Right renal cortex interstitium (tissue), 3 donors: Measurements from ENCODE around the gene TMTC1. TPM values are rescaled to one million over a fixed set of nuclear protein-coding genes. Genes with fewer than 3 reads are reported as not detected.
A peak's percentile ranks its signal among the peaks of the same experiment; 100 is the strongest.

ENCODE experiments used
- DNase-seq, 3 donors: peaks; one replicate each; pipeline ENCODE4 v3.0.0-alpha.2; 2013; ENCODE audit warnings: low read depth in 3 of 3, low spot score in 2 of 3
- polyA plus RNA-seq, 3 donors: library from polyadenylated mRNA; unstranded; fragments of 120-200 nt; gene quantifications; one replicate each; pipeline ENCODE4 v1.2.1, GENCODE V29; 2013; ENCODE audit not compliant: insufficient read length in 3 of 3

TMTC1 gene
- polyA plus RNA-seq, 3 donors, result 27.1 to 34.1 (median 28.6) TPM

DNA sequence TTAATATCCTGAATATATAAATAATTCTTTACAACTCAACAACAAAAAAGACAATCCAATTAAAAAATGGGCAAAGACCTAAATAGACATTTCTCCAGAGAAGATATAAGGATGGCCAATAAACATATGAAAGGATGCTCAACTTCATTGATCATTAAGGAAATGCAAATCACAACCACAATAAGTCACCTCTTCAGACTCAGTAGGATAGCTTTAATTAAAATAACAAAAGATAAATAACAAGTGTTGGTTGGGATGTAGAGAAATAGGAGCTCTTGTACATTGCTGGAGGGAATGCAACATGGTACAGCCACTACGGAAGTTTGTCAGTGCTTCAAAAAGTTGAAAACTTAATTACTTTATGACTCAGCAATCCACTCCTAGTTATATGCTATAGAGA lies 156.5 kb downstream of the TMTC1 start:
- no peak for DNase-seq

- no peak for DNase-seq
Observed at GRCh38 chr12:29625359-29625953, 158.3 kb downstream of the TMTC1 start.

GRCh38 chr12:29622251-29622650 lies 161.5 kb downstream of the TMTC1 start:
- DNase-seq, result no peak

GRCh38 chr12:29620030-29620429 lies 163.7 kb downstream of the TMTC1 start:
- DNase-seq, result no peak

GRCh38 chr12:29617407-29617803 lies 166.3 kb downstream of the TMTC1 start:
- DNase-seq, result no peak

- no peak for DNase-seq
Observed at GRCh38 chr12:29616664-29617406, 166.9 kb downstream of the TMTC1 start.

DNA sequence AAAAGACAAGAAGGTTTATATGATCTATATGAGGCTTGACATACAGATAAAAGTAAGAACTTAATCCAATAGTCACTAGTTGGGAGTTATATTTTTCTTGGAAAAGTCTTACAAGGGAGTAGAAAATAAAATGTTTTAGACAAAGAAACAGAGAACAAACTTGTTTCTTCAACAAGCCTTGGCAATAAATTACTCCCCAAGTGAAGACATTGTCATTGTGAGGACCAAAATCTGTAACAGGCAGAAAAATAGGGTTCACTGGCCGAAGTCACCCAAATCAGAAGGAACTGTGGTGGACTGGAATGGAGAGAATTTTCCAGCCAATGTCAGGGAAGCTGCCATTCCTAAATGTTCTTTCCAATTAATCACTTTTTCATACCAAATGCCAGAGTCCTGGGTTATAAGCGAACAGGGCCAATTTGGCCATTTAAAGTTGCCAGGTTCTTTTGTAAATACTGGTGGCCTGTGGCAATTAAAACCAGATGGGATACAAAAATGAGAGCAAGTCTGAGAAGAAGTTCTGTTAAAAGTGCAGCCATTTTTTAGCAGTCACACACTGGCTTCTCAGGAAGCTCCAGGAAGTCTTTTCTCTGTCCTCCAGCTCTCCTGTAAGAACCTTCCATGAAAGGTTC lies 168.9 kb downstream of the TMTC1 start:
- no peak for DNase-seq

DNA sequence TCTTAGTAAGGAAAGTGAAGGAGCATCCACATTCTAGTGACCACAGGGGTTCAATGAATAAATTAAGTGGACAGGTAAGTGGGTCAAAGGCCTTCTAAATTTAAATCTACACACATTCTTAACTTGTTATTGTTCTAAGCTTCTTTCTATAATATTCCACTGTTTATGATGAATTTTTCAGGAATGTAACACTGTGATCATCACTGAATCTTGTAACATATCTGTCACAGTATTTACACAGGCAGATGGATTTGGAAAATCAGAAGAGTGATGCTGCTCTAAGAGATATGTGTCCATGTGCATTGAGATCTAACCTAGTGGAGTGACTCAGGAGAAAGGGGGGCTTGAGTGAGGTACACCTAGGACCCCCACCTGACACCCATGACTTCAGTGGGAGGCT lies 170.8 kb downstream of the TMTC1 start:
- no peak for DNase-seq

DNA sequence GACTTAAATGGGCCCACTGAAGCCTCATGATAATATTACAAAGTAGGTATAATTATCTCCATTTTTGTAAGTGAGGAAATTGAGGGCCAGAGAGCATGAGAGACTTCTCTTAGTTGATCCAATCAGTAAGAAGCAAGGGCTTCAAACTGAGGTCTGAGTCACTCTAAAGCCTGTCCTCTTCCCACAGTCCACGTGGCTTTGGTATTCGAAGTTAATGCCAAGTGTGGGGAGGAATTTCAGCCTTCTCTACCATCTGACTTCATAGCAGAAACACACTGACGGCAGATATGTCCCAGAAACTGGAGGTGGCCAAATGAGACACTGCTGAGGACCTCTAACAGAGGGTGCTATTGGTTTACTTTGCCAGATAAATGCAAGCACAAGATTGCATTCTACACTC lies 171.8 kb downstream of the TMTC1 start:
- no peak for DNase-seq

DNA sequence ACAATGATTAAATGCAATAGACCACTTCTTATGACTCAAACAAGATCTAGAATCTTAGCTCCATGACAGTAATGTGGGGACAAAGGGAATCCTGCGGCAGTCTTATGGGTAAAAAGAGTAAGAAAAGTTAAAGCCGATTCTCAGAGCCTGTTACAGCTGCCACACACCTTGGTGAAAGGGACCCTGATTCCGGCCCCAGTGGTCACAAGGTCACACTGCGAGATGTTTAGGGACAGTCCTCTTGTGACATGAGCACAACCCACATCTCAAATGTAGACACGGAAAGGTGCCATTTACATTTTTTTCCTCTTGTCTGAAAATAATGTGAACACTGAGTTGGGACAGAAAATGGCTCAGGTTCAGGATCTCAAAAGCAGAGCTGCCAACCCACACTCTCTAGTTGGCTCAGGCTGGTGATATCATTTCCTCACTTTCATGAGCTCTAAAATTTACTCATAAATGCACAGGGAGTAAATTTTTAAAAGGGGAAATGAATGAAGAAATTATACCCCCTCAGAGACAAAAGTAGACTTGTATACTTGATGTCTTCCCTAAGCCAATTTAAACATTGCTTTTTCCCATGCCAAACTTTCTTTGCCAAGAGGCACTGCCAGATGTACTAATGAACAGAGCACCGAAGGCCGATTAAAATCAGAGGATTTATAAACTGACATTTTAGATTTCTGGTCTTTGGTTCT lies 173.1 kb downstream of the TMTC1 start:
- no peak for DNase-seq

DNA sequence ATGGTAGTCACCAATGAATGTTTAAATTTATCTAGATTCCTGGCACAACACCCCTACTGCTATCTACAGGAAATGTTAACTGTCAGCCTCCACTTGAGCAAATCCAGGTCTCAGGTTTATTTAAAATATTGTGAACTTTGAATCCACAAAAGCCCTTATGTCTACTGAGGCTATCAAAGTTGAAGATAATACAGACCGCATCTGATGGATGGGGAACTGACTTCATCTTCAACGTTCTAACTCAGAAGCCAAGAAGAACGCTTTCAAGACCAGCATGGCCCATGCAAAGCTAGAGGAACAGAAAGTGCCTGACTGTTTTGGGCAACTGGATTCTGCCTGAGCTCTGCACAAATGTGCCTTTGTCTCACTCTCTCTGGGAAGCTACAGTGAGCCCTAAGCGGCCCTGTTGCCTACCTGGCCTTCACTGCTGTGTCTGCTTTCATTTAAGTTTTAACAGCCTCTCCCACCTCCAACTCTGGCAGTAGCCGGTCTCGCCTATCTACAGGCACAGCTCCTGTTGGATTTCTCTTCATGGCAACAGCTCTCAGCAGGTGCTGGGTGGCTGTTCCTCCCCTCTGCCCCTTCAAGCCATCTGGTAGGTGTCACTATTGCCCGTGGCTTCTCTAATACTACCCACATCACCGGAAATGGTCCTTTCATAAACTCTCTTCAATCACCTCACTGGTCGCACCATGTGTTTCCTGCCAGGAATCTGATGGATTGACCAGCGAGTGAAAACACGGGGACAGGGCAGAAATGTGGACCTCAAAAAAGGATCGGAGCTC lies 174.1 kb downstream of the TMTC1 start:
- DNase-seq, result no peak

GRCh38 chr12:29608581-29608980 lies 175.2 kb downstream of the TMTC1 start:
- DNase-seq, result no peak

GRCh38 chr12:29599381-29599780 lies 184.4 kb downstream of the TMTC1 start:
- DNase-seq, result no peak

- no peak for DNase-seq
Observed at GRCh38 chr12:29595071-29595755, 188.5 kb downstream of the TMTC1 start.

- DNase-seq, result no peak
Observed at GRCh38 chr12:29593001-29593400, 190.7 kb downstream of the TMTC1 start.

DNA sequence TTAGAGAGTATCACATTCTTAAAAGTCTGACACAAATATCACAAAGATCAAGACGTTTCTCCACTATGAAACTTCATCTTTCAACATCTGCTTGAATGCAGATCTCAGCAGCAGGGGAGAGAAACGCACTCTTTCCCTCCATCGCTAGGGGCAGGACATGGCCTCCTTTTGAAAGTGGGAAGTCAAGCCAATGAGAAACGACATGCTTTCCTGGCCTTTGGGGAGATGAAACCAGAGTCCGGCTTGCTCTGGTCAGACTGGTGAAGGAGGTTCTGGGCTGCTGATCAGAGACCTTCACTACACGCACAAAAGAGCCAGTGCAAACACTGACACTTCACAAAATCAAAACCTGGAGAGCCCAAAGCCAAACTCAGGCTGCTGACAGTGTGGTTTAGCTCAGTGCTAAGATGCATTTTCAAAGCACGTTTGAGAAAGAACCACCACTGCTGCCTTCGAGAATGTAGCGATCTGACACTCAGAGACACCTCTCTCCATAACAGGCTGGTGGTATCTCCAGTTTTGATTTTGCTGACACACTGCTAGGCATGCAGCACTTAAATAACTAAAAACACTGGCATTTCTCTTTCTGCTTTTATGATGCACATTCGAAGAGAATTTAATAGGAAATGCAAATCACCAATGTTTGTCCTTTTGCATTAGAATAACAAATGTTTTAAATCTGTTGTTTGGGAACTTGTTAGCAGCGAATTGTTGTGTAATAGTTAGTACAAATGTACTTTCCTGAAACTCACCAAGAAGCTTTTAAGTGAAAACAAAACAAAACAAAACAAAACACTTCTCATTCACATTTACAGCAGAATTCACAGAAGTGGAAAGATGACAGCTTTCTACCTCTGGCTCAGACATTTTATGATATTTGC lies 192.4 kb downstream of the TMTC1 start:
- peak in 1 of 3 donors; percentile 25 for DNase-seq

DNA sequence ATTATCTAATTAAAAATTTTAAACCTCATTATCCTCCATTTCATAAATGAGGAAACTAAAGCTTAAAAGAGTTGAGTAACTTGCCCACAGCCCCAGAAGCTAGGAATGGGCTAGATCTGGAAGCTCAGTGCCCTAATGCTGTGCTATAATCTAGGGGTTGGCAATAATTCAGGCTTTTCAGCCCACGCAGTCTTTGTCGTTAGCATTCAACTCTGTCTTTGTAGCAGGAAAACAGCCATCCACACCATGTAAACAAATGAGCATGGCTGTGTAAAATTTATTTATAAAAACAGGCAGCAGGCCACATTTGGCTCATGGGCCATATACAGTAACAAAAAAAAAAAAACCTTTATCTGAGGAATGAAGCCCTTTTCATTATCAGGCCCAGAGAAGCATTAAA lies 193.9 kb downstream of the TMTC1 start:
- no peak for DNase-seq

- no peak for DNase-seq
Observed at GRCh38 chr12:29589286-29589820, 194.4 kb downstream of the TMTC1 start.
